Suprapubic skin (tissue), 4 donors: Measurements from ENCODE around the gene C16orf89. TPM values are rescaled to one million over a fixed set of nuclear protein-coding genes. Genes with fewer than 3 reads are reported as not detected.

Experiments used
- DNase-seq, 2 donors: peaks; one replicate each; pipeline ENCODE4 v3.0.0-alpha.2; 2019; ENCODE audit warnings: low spot score in 2 of 2
- H3K27ac ChIP-seq: fragments of 200-600 bp; sonication (generic); one replicate; pipeline ENCODE4 v1.5.1; 2019
- H3K27me3 ChIP-seq: fragments of 200-600 bp; sonication (generic); one replicate; pipeline ENCODE4 v1.5.1; 2019
- H3K36me3 ChIP-seq: fragments of 200-600 bp; sonication (generic); one replicate; pipeline ENCODE4 v1.5.1; 2019
- H3K4me1 ChIP-seq: fragments of 200-600 bp; sonication (generic); one replicate; pipeline ENCODE4 v1.5.1; 2019
- H3K4me3 ChIP-seq: fragments of 200-600 bp; sonication (generic); one replicate; pipeline ENCODE4 v1.5.1; 2019; ENCODE audit warnings: mild to moderate bottlenecking
- H3K9me3 ChIP-seq: fragments of 200-600 bp; sonication (generic); one replicate; pipeline ENCODE4 v1.5.1; 2019
- EP300 ChIP-seq: sonication (generic); formaldehyde crosslinking; IDR thresholded peaks from one replicate; pipeline ENCODE4 v1.6.1; 2017; ENCODE audit warnings: antibody characterized with exemption
- POLR2A ChIP-seq, 2 donors: fragments of 450-650 bp; IDR thresholded peaks; one replicate each; pipeline ENCODE4 v1.6.1; 2017; ENCODE audit warnings: antibody characterized with exemption in 2 of 2, mild to moderate bottlenecking in 2 of 2, moderate library complexity in 2 of 2
- POLR2AphosphoS5 ChIP-seq, 3 donors: sonication (generic); formaldehyde crosslinking; IDR thresholded peaks; one replicate each; pipeline ENCODE4 v1.6.1; 2017; ENCODE audit warnings: antibody characterized with exemption in 3 of 3
- WGBS: methylation state at CpG from one replicate; pipeline ENCODE4 v1.1.5; 2018; 5-methylcytosine and 5-hydroxymethylcytosine counted together
- total RNA-seq, 4 donors: library from RNA; depleted of rRNA; stranded (reverse); fragments of >200 nt; gene quantifications; one replicate each; pipeline ENCODE4 v1.1.0, GENCODE V29; 2016
- TF ChIP-seq, protein P1 (sequence below), 2 donors: fragments of 200-600 bp in 1 of 2; fragments of 450-650 bp in 1 of 2; sonication (generic) in 1 of 2; IDR thresholded peaks; one replicate each; pipeline ENCODE4 v1.5.1; 2016 to 2019; ENCODE audit warnings: antibody characterized with exemption in 2 of 2, mild to moderate bottlenecking in 1 of 2, moderate library complexity in 1 of 2

The C16orf89 gene
- total RNA-seq, 4 donors from 2014 or later: 1.6 TPM; not detected in 3

DNA sequence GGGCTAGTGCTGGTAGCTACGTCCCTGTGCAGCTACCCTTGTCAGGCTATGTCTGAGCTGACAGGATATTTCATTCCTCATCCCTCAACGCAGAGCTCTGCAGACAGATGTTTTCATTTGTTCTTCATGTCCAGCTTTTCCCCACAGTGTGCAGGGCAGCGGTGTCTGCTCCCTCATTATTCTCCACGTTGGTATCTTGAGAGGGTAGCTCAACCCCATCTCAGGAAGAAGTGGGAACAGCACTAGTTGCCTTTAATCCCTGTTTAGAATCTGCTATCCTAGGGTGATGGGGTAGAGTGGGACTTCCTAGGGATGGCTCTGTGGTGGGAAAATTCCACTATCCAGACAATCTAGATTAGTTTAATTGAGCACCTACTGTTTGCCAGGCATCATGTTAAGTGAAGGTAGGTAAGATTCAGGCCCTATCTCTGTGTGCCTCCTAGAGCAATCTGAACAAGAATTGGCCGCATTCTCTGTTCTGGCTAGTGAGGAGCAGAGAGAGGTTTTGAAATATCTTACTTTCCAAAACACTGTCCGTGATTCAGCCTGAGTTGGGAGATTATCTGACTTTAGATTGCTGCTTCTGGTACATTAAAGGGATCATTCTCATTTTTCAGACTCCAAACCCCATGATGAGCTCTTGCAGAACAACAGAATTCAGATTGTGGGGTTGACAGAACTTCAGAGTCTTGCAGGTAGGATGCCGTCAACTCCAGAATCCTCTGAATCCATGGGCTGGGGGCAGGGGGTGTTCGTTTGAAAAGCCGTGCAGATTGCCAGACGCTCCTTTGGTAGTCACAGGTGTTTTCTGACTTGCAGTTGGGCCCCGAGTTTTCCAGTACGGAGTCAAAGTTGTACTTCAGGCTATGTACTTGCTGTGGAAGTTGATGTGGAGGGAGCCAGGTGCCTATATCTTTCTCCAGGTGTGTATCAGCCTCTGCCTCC, 6.8 kb upstream of the C16orf89 start:
- peak in 1 of 2 donors; percentile 49 for DNase-seq
- peaks cover 17% of the 10 kb centered on the region for H3K4me1 ChIP-seq
- peak overlapping the region; percentile 71 for H3K27ac ChIP-seq
- H3K4me3 ChIP-seq: peak overlapping the region; percentile 58
- no peak for TF ChIP-seq POLR2AphosphoS5 (IDR thresholded peaks at IDR 0.05)
- TF ChIP-seq POLR2A (IDR thresholded peaks at IDR 0.05): no peak
- TF ChIP-seq, protein P1, sequence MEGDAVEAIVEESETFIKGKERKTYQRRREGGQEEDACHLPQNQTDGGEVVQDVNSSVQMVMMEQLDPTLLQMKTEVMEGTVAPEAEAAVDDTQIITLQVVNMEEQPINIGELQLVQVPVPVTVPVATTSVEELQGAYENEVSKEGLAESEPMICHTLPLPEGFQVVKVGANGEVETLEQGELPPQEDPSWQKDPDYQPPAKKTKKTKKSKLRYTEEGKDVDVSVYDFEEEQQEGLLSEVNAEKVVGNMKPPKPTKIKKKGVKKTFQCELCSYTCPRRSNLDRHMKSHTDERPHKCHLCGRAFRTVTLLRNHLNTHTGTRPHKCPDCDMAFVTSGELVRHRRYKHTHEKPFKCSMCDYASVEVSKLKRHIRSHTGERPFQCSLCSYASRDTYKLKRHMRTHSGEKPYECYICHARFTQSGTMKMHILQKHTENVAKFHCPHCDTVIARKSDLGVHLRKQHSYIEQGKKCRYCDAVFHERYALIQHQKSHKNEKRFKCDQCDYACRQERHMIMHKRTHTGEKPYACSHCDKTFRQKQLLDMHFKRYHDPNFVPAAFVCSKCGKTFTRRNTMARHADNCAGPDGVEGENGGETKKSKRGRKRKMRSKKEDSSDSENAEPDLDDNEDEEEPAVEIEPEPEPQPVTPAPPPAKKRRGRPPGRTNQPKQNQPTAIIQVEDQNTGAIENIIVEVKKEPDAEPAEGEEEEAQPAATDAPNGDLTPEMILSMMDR (IDR thresholded peaks at IDR 0.05): no peak
- TF ChIP-seq EP300: no peak
- peaks cover 28% of the 10 kb centered on the region for H3K36me3 ChIP-seq
- H3K9me3 ChIP-seq: no peaks in the 10 kb centered on the region
- 54% methylated on average over 12 of the region's 12 CpGs for WGBS
- H3K27me3 ChIP-seq: no peaks in the 10 kb centered on the region

DNA sequence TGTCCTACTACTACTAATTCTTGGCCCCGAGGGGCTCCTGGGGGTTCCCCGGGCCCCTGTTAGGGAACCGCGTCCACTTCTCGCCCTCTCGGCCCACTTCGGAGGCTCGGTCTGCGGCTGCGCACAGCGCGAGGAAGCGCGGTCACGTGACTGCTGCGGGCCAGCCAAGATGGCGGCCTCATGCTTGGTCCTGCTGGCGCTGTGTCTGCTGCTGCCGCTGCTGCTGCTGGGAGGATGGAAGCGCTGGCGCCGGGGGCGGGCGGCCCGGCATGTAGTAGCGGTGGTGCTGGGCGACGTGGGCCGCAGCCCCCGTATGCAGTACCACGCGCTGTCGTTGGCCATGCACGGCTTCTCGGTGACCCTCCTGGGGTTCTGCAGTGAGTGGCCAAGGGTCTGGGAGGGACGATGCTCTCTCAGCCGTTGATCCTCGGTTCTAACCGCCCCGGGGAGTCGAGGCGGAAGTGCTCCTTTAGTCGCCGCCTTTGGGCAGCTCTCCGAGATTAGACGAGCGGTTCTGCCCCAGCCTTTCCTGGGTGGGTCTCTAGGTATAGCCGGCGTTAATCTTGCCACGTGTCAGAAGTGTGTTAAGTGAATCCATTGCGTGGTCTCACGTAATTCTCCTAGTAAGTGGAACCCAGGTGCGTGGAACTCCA, 6.1 kb upstream of the C16orf89 start, which contains the start of gene ALG1:
Gene ALG1, plus strand, starts transcription at position 163 of the 653 bp plus-strand sequence. Its CDS starts 7 bp downstream, at position 170.
- TF ChIP-seq, protein P1 (IDR thresholded peaks at IDR 0.05): no peak
- TF ChIP-seq POLR2A (IDR thresholded peaks at IDR 0.05) (peak in 1 of 2 donors; percentile 56), POLR2AphosphoS5 (IDR thresholded peaks at IDR 0.05) (peak; percentile 31 to 91 (median 51)), EP300 (no peak)
- peak; percentile 91 to 92 for DNase-seq
- peaks cover 21% of the 10 kb centered on the region for H3K36me3 ChIP-seq
- no peaks in the 10 kb centered on the region for H3K9me3 ChIP-seq
- 0% methylated on average over 42 of the region's 53 CpGs for WGBS
- peaks cover 17% of the 10 kb centered on the region for H3K4me1 ChIP-seq
- peak within 1 kb of the TSS; percentile 71 for H3K27ac ChIP-seq
- H3K27me3 ChIP-seq: no peaks in the 10 kb centered on the region
- H3K4me3 ChIP-seq: peak within 1 kb of the TSS; percentile 58

GRCh38 chr16:5071341-5071680, 5.6 kb upstream of the C16orf89 start:
- 49% methylated on average over 7 of the region's 7 CpGs for WGBS
- peaks cover 16% of the 10 kb centered on the region for H3K36me3 ChIP-seq
- peak overlapping the region; percentile 71 for H3K27ac ChIP-seq
- H3K4me3 ChIP-seq: peak overlapping the region; percentile 58
- no peaks in the 10 kb centered on the region for H3K27me3 ChIP-seq
- TF ChIP-seq POLR2A (IDR thresholded peaks at IDR 0.05) (no peak), EP300 (no peak), POLR2AphosphoS5 (IDR thresholded peaks at IDR 0.05) (no peak)
- TF ChIP-seq, protein P1 (IDR thresholded peaks at IDR 0.05): no peak
- H3K9me3 ChIP-seq: no peaks in the 10 kb centered on the region
- H3K4me1 ChIP-seq: peaks cover 17% of the 10 kb centered on the region
- DNase-seq: peak in 1 of 2 donors; percentile 24

- Histone ChIP-seq H3K27ac (no peak overlapping the region), H3K36me3 (peaks cover 9% of the 10 kb centered on the region), H3K9me3 (no peaks in the 10 kb centered on the region), H3K4me1 (peaks cover 17% of the 10 kb centered on the region), H3K4me3 (no peak overlapping the region), H3K27me3 (no peaks in the 10 kb centered on the region)
- TF ChIP-seq POLR2A (IDR thresholded peaks at IDR 0.05) (no peak), POLR2AphosphoS5 (IDR thresholded peaks at IDR 0.05) (no peak), EP300 (no peak)
- TF ChIP-seq, protein P1 (IDR thresholded peaks at IDR 0.05): no peak
- peak in 1 of 2 donors; percentile 48 for DNase-seq
- WGBS: 87% methylated on average over 15 of the region's 15 CpGs
These were observed 4.9 kb upstream of the C16orf89 start for GRCh38 chr16:5070431-5071186.
